Prostate gland (tissue), 2 donors: ENCODE data around the gene SUMO3. TPM values are rescaled to one million over a fixed set of nuclear protein-coding genes. Genes with fewer than 3 reads are reported as not detected.
A peak's percentile ranks its signal among the peaks of the same experiment; 100 is the strongest.

Experiments
- DNase-seq: peaks from one replicate; pipeline ENCODE4 v3.0.0-alpha.2; 2019; ENCODE audit warnings: low spot score
- H3K27ac ChIP-seq, 2 donors: fragments of 200-600 bp; sonication (generic); 2 replicates each; pipeline ENCODE4 v1.5.1; 2017 to 2019
- H3K27me3 ChIP-seq: fragments of 200-600 bp; sonication (generic); replicated peaks from 2 replicates; pipeline ENCODE4 v1.5.1; 2019; ENCODE audit not compliant: insufficient read depth
- H3K36me3 ChIP-seq, 2 donors: fragments of 200-600 bp; sonication (generic); 1 replicate in 1 of 2; 2 replicates in 1 of 2; pipeline versions ENCODE4 v1.5.1 to v1.8.1; 2017 to 2019
- H3K4me1 ChIP-seq: fragments of 200-600 bp; sonication (generic); replicated peaks from 2 replicates; pipeline ENCODE4 v1.5.1; 2019
- H3K4me3 ChIP-seq, 2 donors: fragments of 200-600 bp; sonication (generic); 2 replicates each; pipeline ENCODE4 v1.5.1; 2017 to 2019
- H3K9me3 ChIP-seq: fragments of 200-600 bp; sonication (generic); 2 replicates; pipeline ENCODE4 v1.5.1; 2017
- CTCF ChIP-seq, 4 experiments: fragments of 200-600 bp in 2 of 4; fragments of 450-650 bp in 2 of 4; sonication (generic) in 2 of 4; IDR thresholded peaks; 1 replicate in 3 of 4; 2 replicates in 1 of 4; pipeline ENCODE4 v1.5.1; 2016 to 2019; ENCODE audit warnings: antibody characterized with exemption in 4 of 4, mild to moderate bottlenecking in 2 of 4, moderate library complexity in 2 of 4
- POLR2A ChIP-seq: fragments of 450-650 bp; IDR thresholded peaks from one replicate; pipeline ENCODE4 v1.6.1; 2016; ENCODE audit warnings: antibody characterized with exemption, mild to moderate bottlenecking
- POLR2AphosphoS5 ChIP-seq: sonication (generic); formaldehyde crosslinking; IDR thresholded peaks from one replicate; pipeline ENCODE4 v1.6.1; 2017; ENCODE audit warnings: antibody characterized with exemption
- WGBS: methylation state at CpG from one replicate; pipeline ENCODE4 v1.1.5; 2018; 5-methylcytosine and 5-hydroxymethylcytosine counted together
- intact Hi-C: fragments of 100-400 bp; cut with DNase I; formaldehyde crosslinking; loops from one replicate; pipeline ENCODE4 v1.14.2; 2022
- total RNA-seq, 2 donors: library from RNA; depleted of rRNA; stranded (reverse); fragments of >200 nt; gene quantifications; one replicate each; pipeline ENCODE4 v1.1.0, GENCODE V29; 2016

SUMO3 gene
- total RNA-seq, 2 donors from 2014 or later: 78.3 to 92.2 TPM

- WGBS: under 1% methylated on average over 43 of the region's 97 CpGs
- intact Hi-C loops: loop anchor here (2.0 to 5.0 kb wide), 3 partner anchors 15 to 131 kb away; no protein-coding TSS in a partner anchor
- TF ChIP-seq POLR2AphosphoS5: peak; percentile 82
- TF ChIP-seq CTCF (IDR thresholded peaks at IDR 0.05): peak in 2 of 4 experiments; percentile 11 to 27
- peak; percentile 39 for TF ChIP-seq POLR2A
Observed at GRCh38 chr21:44801468-44802395, 16.1 kb downstream of the SUMO3 start, which contains the start of gene UBE2G2. Gene UBE2G2, minus strand, starts transcription at chr21:44801820. Its CDS starts 72 bp downstream, at chr21:44801748.

GRCh38 chr21:44800971-44801467 lies 16.8 kb downstream of the SUMO3 start:
- peak overlapping the region; percentile 58 to 61 for H3K27ac ChIP-seq
- no peak for DNase-seq
- peaks cover 12% of the 10 kb centered on the region for H3K4me1 ChIP-seq
- H3K27me3 ChIP-seq: no peaks in the 10 kb centered on the region
- intact Hi-C loops: loop anchor here (2.0 to 5.0 kb wide), 2 partner anchors 74 to 131 kb away; no protein-coding TSS in a partner anchor
- H3K9me3 ChIP-seq: no peaks in the 10 kb centered on the region
- H3K36me3 ChIP-seq: no peaks in the 10 kb centered on the region
- H3K4me3 ChIP-seq: peak overlapping the region; percentile 84 to 88
- peak in 1 of 4 experiments; percentile 37 for TF ChIP-seq CTCF (IDR thresholded peaks at IDR 0.05)
- TF ChIP-seq POLR2AphosphoS5: no peak
- WGBS: 2% methylated on average over 17 of the region's 17 CpGs

More at GRCh38 chr21:44801468-44802395, 16.1 kb downstream of the SUMO3 start, which contains the start of gene UBE2G2:
- H3K9me3 ChIP-seq: no peaks in the 10 kb centered on the region
- no peaks in the 10 kb centered on the region for H3K27me3 ChIP-seq
- DNase-seq: peak; percentile 59
- H3K4me1 ChIP-seq: peaks cover 12% of the 10 kb centered on the region
- H3K36me3 ChIP-seq: peaks cover 0 to 4% of the 10 kb centered on the region in 2 donors
- H3K27ac ChIP-seq: peak within 1 kb of the TSS; percentile 58 to 61
- peak within 1 kb of the TSS; percentile 84 to 88 for H3K4me3 ChIP-seq

GRCh38 chr21:44800103-44800502 lies 17.8 kb downstream of the SUMO3 start:
- WGBS: 31% methylated on average over 12 of the region's 12 CpGs
- no peak overlapping the region for H3K4me3 ChIP-seq
- no peaks in the 10 kb centered on the region for H3K36me3 ChIP-seq

GRCh38 chr21:44799646-44800045 lies 18.2 kb downstream of the SUMO3 start:
- WGBS: 29% methylated on average over 1 of the region's 1 CpG
- Histone ChIP-seq H3K4me1 (peaks cover 12% of the 10 kb centered on the region), H3K4me3 (no peak overlapping the region), H3K27ac (no peak overlapping the region), H3K36me3 (no peaks in the 10 kb centered on the region), H3K27me3 (no peaks in the 10 kb centered on the region), H3K9me3 (no peaks in the 10 kb centered on the region)
- intact Hi-C loops: loop anchor here (2.0 to 5.0 kb wide), 2 partner anchors 75 to 133 kb away; no protein-coding TSS in a partner anchor
- TF ChIP-seq CTCF (IDR thresholded peaks at IDR 0.05) (no peak), POLR2A (no peak)
- DNase-seq: no peak

More at GRCh38 chr21:44800103-44800502, 17.8 kb downstream of the SUMO3 start:
- Histone ChIP-seq H3K27ac (no peak overlapping the region), H3K4me1 (peaks cover 12% of the 10 kb centered on the region), H3K27me3 (no peaks in the 10 kb centered on the region), H3K9me3 (no peaks in the 10 kb centered on the region)
- peak in 3 of 4 experiments; percentile 34 to 48 (median 47) for TF ChIP-seq CTCF (IDR thresholded peaks at IDR 0.05)
- TF ChIP-seq POLR2A: no peak
- peak; percentile 10 for TF ChIP-seq POLR2AphosphoS5
- intact Hi-C loops: loop anchor here (2.0 to 5.0 kb wide), 2 partner anchors 75 to 132 kb away; no protein-coding TSS in a partner anchor
- DNase-seq: no peak
